Mesendoderm (in vitro differentiated cells): ENCODE measurements around the gene JAKMIP1.
A peak's percentile ranks its signal among the peaks of the same experiment; 100 is the strongest.

ENCODE experiments used
- DNase-seq: peaks from one replicate; pipeline ENCODE4 v3.0.0; 2013
- H2AK5ac ChIP-seq: 2 replicates; pipeline ENCODE4 v1.6.1; 2013; ENCODE audit warnings: low read length, inconsistent platforms
- H2BK120ac ChIP-seq: 2 replicates; pipeline ENCODE4 v1.6.1; 2013; ENCODE audit warnings: low read depth, mild to moderate bottlenecking, low read length, moderate library complexity, mixed read lengths
- H2BK15ac ChIP-seq: replicated peaks from 2 replicates; pipeline ENCODE4 v1.6.1; 2013; ENCODE audit warnings: low read depth, mild to moderate bottlenecking, moderate library complexity
- H2BK5ac ChIP-seq: 2 replicates; pipeline ENCODE4 v1.6.1; 2013; ENCODE audit warnings: low read length, inconsistent platforms
- H3K18ac ChIP-seq: 2 replicates; pipeline ENCODE4 v1.6.1; 2013; ENCODE audit warnings: mild to moderate bottlenecking, low read length, mixed read lengths
- H3K23ac ChIP-seq: one replicate; pipeline ENCODE4 v1.6.1; 2013; ENCODE audit warnings: low read length
- H3K27ac ChIP-seq: 2 replicates; pipeline ENCODE4 v1.5.1; 2013; ENCODE audit warnings: low read depth, mild to moderate bottlenecking, inconsistent platforms, low read length, moderate library complexity
- H3K27me3 ChIP-seq: 2 replicates; pipeline ENCODE4 v1.6.1; 2013; ENCODE audit warnings: low read length, control low read depth, mild to moderate bottlenecking, inconsistent platforms; ENCODE audit not compliant: insufficient read depth, poor library complexity
- H3K36me3 ChIP-seq: 2 replicates; pipeline ENCODE4 v1.6.1; 2013; ENCODE audit warnings: low read length, inconsistent platforms; ENCODE audit not compliant: control insufficient read depth, insufficient read depth
- H3K4ac ChIP-seq: one replicate; pipeline ENCODE4 v1.6.1; 2013; ENCODE audit warnings: low read depth, mild to moderate bottlenecking, low read length, moderate library complexity
- H3K4me1 ChIP-seq: 2 replicates; pipeline ENCODE4 v1.6.1; 2013; ENCODE audit warnings: low read depth, low read length, inconsistent platforms; ENCODE audit not compliant: control insufficient read depth
- H3K4me2 ChIP-seq: 2 replicates; pipeline ENCODE4 v1.6.1; 2013; ENCODE audit warnings: low read length
- H3K4me3 ChIP-seq: 2 replicates; pipeline ENCODE4 v1.5.1; 2013; ENCODE audit warnings: mild to moderate bottlenecking, low read length
- H3K56ac ChIP-seq: one replicate; pipeline ENCODE4 v1.6.1; 2013; ENCODE audit warnings: low read length
- H3K79me1 ChIP-seq: 2 replicates; pipeline ENCODE4 v1.6.1; 2013; ENCODE audit warnings: low read length, inconsistent platforms
- H3K79me2 ChIP-seq: 2 replicates; pipeline ENCODE4 v1.6.1; 2013; ENCODE audit warnings: mild to moderate bottlenecking, low read length; ENCODE audit not compliant: control insufficient read depth, insufficient read depth
- H3K9ac ChIP-seq: 2 replicates; pipeline ENCODE4 v1.6.1; 2013; ENCODE audit warnings: low read length, inconsistent platforms
- H4K5ac ChIP-seq: one replicate; pipeline ENCODE4 v1.6.1; 2013; ENCODE audit warnings: low read length
- H4K8ac ChIP-seq: one replicate; pipeline ENCODE4 v1.6.1; 2013; ENCODE audit warnings: low read depth, mild to moderate bottlenecking, control low read depth, low read length, moderate library complexity
- WGBS: extraction: QIAGEN DNeasy Blood & Tissue Kit; methylation state at CpG from one replicate; pipeline ENCODE4 v1.1.7; 2013; ENCODE audit warnings: low lambda C conversion rate, missing lambda C conversion rate; ENCODE audit not compliant: insufficient coverage; ENCODE audit errors: extremely low coverage; 5-methylcytosine and 5-hydroxymethylcytosine counted together

JAKMIP1 gene

DNA sequence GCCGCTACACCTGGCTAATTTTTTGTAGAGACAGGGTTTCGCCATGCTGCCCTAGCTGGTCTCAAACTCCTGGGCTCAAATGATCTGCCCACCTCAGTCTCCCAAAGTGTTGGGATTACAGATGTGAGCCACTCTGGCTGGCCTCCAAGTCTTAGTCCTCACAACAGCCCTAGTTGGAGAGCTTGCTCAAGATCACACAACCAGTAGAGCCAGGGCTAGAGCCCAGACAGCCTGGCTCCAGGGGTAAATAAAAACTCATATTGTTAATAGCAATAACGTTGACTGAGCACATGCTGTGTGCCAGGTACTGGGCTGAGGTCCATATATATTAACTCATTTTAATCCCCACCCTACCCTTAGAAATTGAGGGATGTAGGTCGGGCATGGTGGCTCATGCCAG lies 7.3 kb upstream of the JAKMIP1 start:
- no peaks in the 10 kb centered on the region for H3K79me1 ChIP-seq
- H3K27me3 ChIP-seq, result no peaks in the 10 kb centered on the region
- WGBS, result no CpG with 5 or more reads among the region's 4 CpGs
- no peaks in the 10 kb centered on the region for H3K36me3 ChIP-seq
- no peaks in the 10 kb centered on the region for H3K79me2 ChIP-seq
- no peak overlapping the region for H3K18ac ChIP-seq
- H4K5ac ChIP-seq, result no peak overlapping the region
- H4K8ac ChIP-seq, result no peak overlapping the region
- H3K56ac ChIP-seq, result no peak overlapping the region
- H3K4ac ChIP-seq, result no peak overlapping the region
- no peak overlapping the region for H3K27ac ChIP-seq
- no peak overlapping the region for H2AK5ac ChIP-seq
- no peaks in the 10 kb centered on the region for H3K4me1 ChIP-seq
- H3K23ac ChIP-seq, result no peak overlapping the region
- no peak overlapping the region for H2BK120ac ChIP-seq
- no peak overlapping the region for H3K4me3 ChIP-seq
- H2BK5ac ChIP-seq, result no peak overlapping the region
- H2BK15ac ChIP-seq, result no peak overlapping the region
- no peak overlapping the region for H3K4me2 ChIP-seq
- H3K9ac ChIP-seq, result no peak overlapping the region
- no peak for DNase-seq

DNA sequence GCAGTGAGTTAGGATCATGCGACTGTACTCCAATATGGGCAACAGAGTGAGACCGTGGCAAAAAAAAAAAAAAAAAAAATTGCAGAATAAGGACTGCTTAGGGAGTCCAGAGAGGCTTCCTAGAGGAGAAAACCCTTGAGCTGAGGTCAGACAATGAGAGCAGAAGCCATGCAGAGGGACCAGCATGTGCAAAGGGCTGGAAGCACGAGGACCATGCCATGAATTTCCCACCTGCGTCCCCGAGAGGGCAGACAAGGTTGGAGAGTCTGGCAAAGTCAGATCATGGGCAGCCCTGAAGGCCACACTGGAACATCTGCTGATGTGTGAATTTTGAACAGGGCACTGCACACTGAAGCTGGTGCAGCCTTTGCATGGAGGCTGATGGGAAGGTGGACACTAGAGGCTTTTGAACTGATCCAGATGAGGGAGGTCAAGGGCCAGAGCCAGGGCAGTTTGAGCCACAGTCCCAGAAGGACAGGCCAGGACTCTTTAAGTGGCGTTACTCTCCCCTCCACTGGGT lies 6.5 kb upstream of the JAKMIP1 start:
- Histone ChIP-seq H3K4me1 (no peaks in the 10 kb centered on the region), H2BK120ac (no peak overlapping the region), H4K8ac (no peak overlapping the region), H3K4ac (no peak overlapping the region), H3K4me2 (no peak overlapping the region), H2BK5ac (no peak overlapping the region), H3K18ac (no peak overlapping the region), H3K56ac (no peak overlapping the region), H3K27me3 (no peaks in the 10 kb centered on the region), H2AK5ac (no peak overlapping the region), H3K4me3 (no peak overlapping the region), H3K27ac (no peak overlapping the region), H3K79me2 (no peaks in the 10 kb centered on the region), H3K9ac (no peak overlapping the region), H2BK15ac (no peak overlapping the region), H3K36me3 (no peaks in the 10 kb centered on the region), H3K79me1 (no peaks in the 10 kb centered on the region), H4K5ac (no peak overlapping the region), H3K23ac (no peak overlapping the region)
- DNase-seq, result peak; percentile 42
- WGBS, result no CpG with 5 or more reads among the region's 6 CpGs

GRCh38 chr4:6205973-6206372 lies 5.6 kb upstream of the JAKMIP1 start:
- H3K4me3 ChIP-seq, result no peak overlapping the region
- H4K5ac ChIP-seq, result no peak overlapping the region

DNA sequence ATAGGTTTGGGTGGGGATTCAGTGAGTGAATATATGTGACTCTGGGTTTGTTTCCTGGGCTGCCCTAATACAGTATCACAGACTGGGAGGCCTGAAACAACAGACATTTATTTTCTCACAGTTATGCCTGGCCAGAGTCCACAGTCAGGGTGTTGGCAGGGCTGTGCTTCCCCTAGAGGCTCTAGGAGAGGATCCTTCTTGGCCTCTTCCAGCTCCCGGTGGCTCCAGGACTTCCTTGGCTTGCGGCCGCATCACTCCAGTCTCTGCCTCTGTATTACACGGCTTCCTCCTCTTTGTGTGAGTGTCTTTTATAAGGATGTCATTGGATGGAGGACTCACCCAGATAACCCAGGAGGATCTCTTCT lies 5.2 kb upstream of the JAKMIP1 start:
- Histone ChIP-seq H3K23ac (no peak overlapping the region), H3K27me3 (no peaks in the 10 kb centered on the region), H3K36me3 (no peaks in the 10 kb centered on the region), H4K8ac (no peak overlapping the region), H3K18ac (no peak overlapping the region), H3K79me1 (no peaks in the 10 kb centered on the region), H2BK15ac (no peak overlapping the region), H3K4ac (no peak overlapping the region), H4K5ac (no peak overlapping the region), H2AK5ac (no peak overlapping the region), H3K4me1 (peaks cover 2% of the 10 kb centered on the region), H2BK120ac (no peak overlapping the region), H3K27ac (no peak overlapping the region), H3K4me2 (no peak overlapping the region), H3K4me3 (no peak overlapping the region), H3K79me2 (no peaks in the 10 kb centered on the region), H3K9ac (no peak overlapping the region), H2BK5ac (no peak overlapping the region), H3K56ac (no peak overlapping the region)
- peak; percentile 67 for DNase-seq
- WGBS, result no CpG with 5 or more reads among the region's 4 CpGs

More at GRCh38 chr4:6205973-6206372, 5.6 kb upstream of the JAKMIP1 start:
- H2AK5ac ChIP-seq, result no peak overlapping the region
- H3K36me3 ChIP-seq, result no peaks in the 10 kb centered on the region
- H3K18ac ChIP-seq, result no peak overlapping the region
- no peak overlapping the region for H3K27ac ChIP-seq
- WGBS, result no CpG with 5 or more reads among the region's 4 CpGs
- no peak overlapping the region for H4K8ac ChIP-seq
- H2BK120ac ChIP-seq, result no peak overlapping the region
- H3K4me1 ChIP-seq, result peaks cover 2% of the 10 kb centered on the region
- H3K79me2 ChIP-seq, result no peaks in the 10 kb centered on the region
- no peak overlapping the region for H2BK15ac ChIP-seq
- H3K79me1 ChIP-seq, result no peaks in the 10 kb centered on the region
- H3K27me3 ChIP-seq, result no peaks in the 10 kb centered on the region
- H3K4ac ChIP-seq, result no peak overlapping the region
- H3K9ac ChIP-seq, result no peak overlapping the region
- H3K4me2 ChIP-seq, result no peak overlapping the region
- no peak overlapping the region for H3K23ac ChIP-seq
- DNase-seq, result no peak
- no peak overlapping the region for H3K56ac ChIP-seq
- H2BK5ac ChIP-seq, result no peak overlapping the region

DNA sequence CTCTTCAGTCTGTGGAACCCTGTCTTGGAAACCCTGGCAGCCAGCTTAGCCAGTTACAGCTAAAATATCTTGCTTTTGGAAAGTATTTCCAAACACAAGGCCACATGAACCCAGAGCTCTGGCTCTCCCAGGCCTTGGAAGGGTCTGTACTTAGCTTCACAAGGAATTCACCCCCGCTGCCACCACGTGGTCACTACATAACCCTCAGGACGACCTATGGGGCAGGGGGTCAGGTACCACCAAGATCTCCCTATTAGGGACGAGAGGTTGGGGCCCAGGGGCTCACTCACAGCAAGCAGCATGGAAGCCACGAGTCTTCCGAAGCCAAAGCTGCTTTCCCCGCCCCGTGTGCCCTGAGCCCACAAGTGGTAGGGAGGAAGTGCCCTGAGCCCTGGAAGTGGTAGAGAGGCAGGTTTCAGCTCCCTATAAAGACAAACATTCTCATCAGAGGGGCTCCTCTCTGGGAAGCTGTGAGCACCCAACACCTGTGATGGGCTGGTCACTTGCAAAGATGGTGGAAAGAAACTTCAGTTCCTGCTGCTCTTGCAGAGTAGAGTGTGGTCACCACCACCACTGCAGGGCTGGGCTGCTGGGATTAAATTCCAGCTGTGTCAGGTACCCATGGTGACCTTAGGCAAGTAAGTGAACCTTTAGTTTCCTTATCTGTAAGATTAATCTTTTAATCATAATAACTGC lies 4.7 kb upstream of the JAKMIP1 start:
- no peak overlapping the region for H2BK120ac ChIP-seq
- no peaks in the 10 kb centered on the region for H3K27me3 ChIP-seq
- peak; percentile 71 for DNase-seq

GRCh38 chr4:6204098-6204497 lies 3.7 kb upstream of the JAKMIP1 start:
- no peak overlapping the region for H3K4me3 ChIP-seq
- no peak overlapping the region for H2BK120ac ChIP-seq
- no peak overlapping the region for H3K4me2 ChIP-seq
- H3K79me1 ChIP-seq, result no peaks in the 10 kb centered on the region
- no peak overlapping the region for H3K4ac ChIP-seq
- no peak overlapping the region for H4K5ac ChIP-seq
- H3K4me1 ChIP-seq, result peaks cover 2% of the 10 kb centered on the region
- no peaks in the 10 kb centered on the region for H3K27me3 ChIP-seq
- no CpG with 5 or more reads among the region's 3 CpGs for WGBS
- H2BK5ac ChIP-seq, result no peak overlapping the region
- H2AK5ac ChIP-seq, result no peak overlapping the region
- H3K36me3 ChIP-seq, result no peaks in the 10 kb centered on the region
- H3K23ac ChIP-seq, result no peak overlapping the region
- DNase-seq, result peak; percentile 51
- H3K79me2 ChIP-seq, result peaks cover 1% of the 10 kb centered on the region
- H3K9ac ChIP-seq, result no peak overlapping the region
- no peak overlapping the region for H4K8ac ChIP-seq
- no peak overlapping the region for H3K18ac ChIP-seq
- no peak overlapping the region for H3K56ac ChIP-seq
- H3K27ac ChIP-seq, result no peak overlapping the region
- H2BK15ac ChIP-seq, result no peak overlapping the region

More for the DNA sequence above, 4.7 kb upstream of the JAKMIP1 start:
- Histone ChIP-seq H2BK5ac (no peak overlapping the region), H3K4me2 (no peak overlapping the region), H2AK5ac (no peak overlapping the region), H3K79me1 (no peaks in the 10 kb centered on the region), H4K5ac (no peak overlapping the region), H3K9ac (no peak overlapping the region), H3K23ac (no peak overlapping the region), H3K79me2 (no peaks in the 10 kb centered on the region), H3K56ac (no peak overlapping the region), H4K8ac (no peak overlapping the region), H2BK15ac (no peak overlapping the region), H3K4me1 (peaks cover 2% of the 10 kb centered on the region), H3K4ac (no peak overlapping the region), H3K4me3 (no peak overlapping the region), H3K27ac (no peak overlapping the region), H3K18ac (no peak overlapping the region), H3K36me3 (no peaks in the 10 kb centered on the region)
- WGBS, result no CpG with 5 or more reads among the region's 8 CpGs
